PC-9 (cell line): ENCODE measurements around the gene C4orf17.

ENCODE experiments used
- EZH2 ChIP-seq: fragments of 200-600 bp; sonication (generic); IDR thresholded peaks from 2 replicates; pipeline ENCODE4 v1.8.0; 2017; ENCODE audit warnings: antibody characterized with exemption, low read depth
- TF ChIP-seq, protein P1 (sequence below): fragments of 200-600 bp; sonication (generic); conservative IDR thresholded peaks from 2 replicates; pipeline ENCODE4 v1.6.1; 2017; ENCODE audit warnings: mixed run types, antibody characterized with exemption, mild to moderate bottlenecking, moderate library complexity

DNA sequence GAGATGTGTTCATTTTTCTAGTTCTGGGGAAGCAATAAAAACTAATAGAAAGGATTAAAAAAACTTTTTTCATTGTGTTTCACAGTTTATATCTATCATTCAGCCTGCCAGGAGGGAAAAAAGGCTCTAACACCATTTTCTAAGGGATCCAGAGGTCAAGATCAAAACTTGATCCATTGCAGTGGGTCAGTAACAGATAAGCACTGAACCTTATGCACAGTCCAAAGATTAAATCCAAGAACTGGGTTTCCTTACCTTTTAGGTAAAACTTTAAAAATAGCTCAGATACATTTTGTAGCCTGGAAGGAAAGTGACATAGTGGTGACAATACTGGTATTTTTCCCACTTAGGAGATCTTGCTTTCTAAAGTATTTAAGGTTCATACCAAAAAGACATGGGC is 76.5 kb downstream of the C4orf17 start:
- TF ChIP-seq, protein P1, sequence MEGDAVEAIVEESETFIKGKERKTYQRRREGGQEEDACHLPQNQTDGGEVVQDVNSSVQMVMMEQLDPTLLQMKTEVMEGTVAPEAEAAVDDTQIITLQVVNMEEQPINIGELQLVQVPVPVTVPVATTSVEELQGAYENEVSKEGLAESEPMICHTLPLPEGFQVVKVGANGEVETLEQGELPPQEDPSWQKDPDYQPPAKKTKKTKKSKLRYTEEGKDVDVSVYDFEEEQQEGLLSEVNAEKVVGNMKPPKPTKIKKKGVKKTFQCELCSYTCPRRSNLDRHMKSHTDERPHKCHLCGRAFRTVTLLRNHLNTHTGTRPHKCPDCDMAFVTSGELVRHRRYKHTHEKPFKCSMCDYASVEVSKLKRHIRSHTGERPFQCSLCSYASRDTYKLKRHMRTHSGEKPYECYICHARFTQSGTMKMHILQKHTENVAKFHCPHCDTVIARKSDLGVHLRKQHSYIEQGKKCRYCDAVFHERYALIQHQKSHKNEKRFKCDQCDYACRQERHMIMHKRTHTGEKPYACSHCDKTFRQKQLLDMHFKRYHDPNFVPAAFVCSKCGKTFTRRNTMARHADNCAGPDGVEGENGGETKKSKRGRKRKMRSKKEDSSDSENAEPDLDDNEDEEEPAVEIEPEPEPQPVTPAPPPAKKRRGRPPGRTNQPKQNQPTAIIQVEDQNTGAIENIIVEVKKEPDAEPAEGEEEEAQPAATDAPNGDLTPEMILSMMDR = no peak
- no peak for TF ChIP-seq EZH2
